ENCODE measurements around the gene BAHCC1. TPM values are rescaled to one million over a fixed set of nuclear protein-coding genes. Genes with fewer than 3 reads are reported as not detected.

The BAHCC1 gene
- total RNA-seq, 1 donor, result 11.2 TPM

DNA sequence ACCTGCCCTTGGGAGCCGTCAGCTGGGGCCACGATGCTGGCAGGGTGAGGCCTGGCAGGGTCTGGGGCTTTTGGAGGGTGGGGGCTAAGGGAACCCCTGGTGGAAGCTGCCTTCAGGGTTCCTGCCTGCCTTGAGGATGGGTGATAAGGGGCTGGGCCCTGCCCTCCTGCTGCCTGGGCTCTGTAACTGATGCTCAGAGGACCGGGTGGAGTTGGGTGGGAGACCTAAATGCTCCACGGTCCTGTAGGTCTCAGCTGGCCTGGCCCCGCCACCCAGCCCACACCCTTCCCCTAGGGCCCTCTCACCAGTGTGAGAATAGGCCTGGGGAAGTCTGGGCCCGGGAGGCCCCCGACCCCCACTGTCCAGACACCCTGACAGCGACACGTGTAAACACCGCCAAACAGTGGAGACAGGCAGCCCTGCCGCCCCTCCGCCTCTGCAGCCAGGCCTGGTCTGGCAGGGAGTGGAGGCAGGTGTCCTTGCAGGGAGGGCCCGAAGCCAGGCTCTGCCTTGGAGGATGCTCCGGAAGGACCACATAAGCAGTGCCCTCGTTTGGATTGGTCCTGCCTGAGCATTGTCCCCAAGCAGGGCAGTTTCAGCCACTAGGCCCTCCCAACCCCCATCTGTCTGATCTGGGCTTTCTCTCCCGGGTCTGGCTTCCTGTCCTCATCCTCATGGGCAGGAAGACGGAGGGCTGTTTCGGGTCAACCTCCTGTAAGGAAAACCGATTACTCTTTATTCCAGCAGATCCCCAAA is 6.5 kb upstream of the BAHCC1 start:
- H3K36me3 ChIP-seq (ENCODE audit: insufficient read depth, low read length), result no peaks in the 10 kb centered on the region
- H2AFZ ChIP-seq (ENCODE audit: low read length), result no peak overlapping the region
- H3K4me2 ChIP-seq (ENCODE audit: insufficient read depth, low read length), result peak overlapping the region; percentile 86
- H3K9me3 ChIP-seq (ENCODE audit: low read depth, low read length), result no peaks in the 10 kb centered on the region
- no peaks in the 10 kb centered on the region for H4K20me1 ChIP-seq (ENCODE audit: insufficient read depth, low read length)
- H3K27ac ChIP-seq (ENCODE audit: low read depth, low read length), result no peak overlapping the region
- no peak overlapping the region for H3K4me3 ChIP-seq (ENCODE audit: insufficient read depth, low read length)
- DNase-seq (ENCODE audit: insufficient read length, low spot score, missing footprints), result peak; percentile 86
- H3K79me2 ChIP-seq (ENCODE audit: insufficient read depth, low read length), result peaks cover 58% of the 10 kb centered on the region
- peaks cover 22% of the 10 kb centered on the region for H3K4me1 ChIP-seq (ENCODE audit: insufficient read depth, low read length)
- no peaks in the 10 kb centered on the region for H3K27me3 ChIP-seq (ENCODE audit: insufficient read depth, low read length)
- TF ChIP-seq, protein P1, sequence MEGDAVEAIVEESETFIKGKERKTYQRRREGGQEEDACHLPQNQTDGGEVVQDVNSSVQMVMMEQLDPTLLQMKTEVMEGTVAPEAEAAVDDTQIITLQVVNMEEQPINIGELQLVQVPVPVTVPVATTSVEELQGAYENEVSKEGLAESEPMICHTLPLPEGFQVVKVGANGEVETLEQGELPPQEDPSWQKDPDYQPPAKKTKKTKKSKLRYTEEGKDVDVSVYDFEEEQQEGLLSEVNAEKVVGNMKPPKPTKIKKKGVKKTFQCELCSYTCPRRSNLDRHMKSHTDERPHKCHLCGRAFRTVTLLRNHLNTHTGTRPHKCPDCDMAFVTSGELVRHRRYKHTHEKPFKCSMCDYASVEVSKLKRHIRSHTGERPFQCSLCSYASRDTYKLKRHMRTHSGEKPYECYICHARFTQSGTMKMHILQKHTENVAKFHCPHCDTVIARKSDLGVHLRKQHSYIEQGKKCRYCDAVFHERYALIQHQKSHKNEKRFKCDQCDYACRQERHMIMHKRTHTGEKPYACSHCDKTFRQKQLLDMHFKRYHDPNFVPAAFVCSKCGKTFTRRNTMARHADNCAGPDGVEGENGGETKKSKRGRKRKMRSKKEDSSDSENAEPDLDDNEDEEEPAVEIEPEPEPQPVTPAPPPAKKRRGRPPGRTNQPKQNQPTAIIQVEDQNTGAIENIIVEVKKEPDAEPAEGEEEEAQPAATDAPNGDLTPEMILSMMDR (IDR thresholded peaks at IDR 0.05; ENCODE audit: extremely low read depth, low read depth, low read length), result no peak

DNA sequence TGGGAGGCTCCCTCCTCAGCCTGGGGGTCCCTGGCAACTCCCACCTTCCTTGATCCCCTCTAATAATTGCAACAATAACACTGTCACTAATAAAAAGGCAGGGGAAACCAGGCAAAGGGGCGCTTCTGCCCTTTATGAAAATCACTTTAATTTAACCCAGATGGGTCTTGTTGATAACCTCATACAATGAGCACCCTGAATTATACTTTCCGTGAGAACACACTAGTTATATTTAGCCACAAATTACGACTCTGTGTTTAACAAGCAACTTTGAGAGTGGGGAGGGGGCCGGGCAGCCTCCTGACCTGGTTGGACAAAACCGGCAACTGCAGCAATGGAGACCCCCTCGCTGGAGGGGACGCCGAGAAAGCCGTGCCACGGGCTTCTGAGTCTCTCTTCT is 5.7 kb upstream of the BAHCC1 start:
- peaks cover 28% of the 10 kb centered on the region for H3K4me1 ChIP-seq (ENCODE audit: insufficient read depth, low read length)
- H3K9me3 ChIP-seq (ENCODE audit: low read depth, low read length), result no peaks in the 10 kb centered on the region
- peaks cover 58% of the 10 kb centered on the region for H3K79me2 ChIP-seq (ENCODE audit: insufficient read depth, low read length)
- H3K27ac ChIP-seq (ENCODE audit: low read depth, low read length), result no peak overlapping the region
- peaks cover 4% of the 10 kb centered on the region for H4K20me1 ChIP-seq (ENCODE audit: insufficient read depth, low read length)
- H3K4me2 ChIP-seq (ENCODE audit: insufficient read depth, low read length), result no peak overlapping the region
- no peak overlapping the region for H3K4me3 ChIP-seq (ENCODE audit: insufficient read depth, low read length)
- no peaks in the 10 kb centered on the region for H3K27me3 ChIP-seq (ENCODE audit: insufficient read depth, low read length)
- peak; percentile 89 for DNase-seq (ENCODE audit: insufficient read length, low spot score, missing footprints)
- H3K36me3 ChIP-seq (ENCODE audit: insufficient read depth, low read length), result no peaks in the 10 kb centered on the region
- H2AFZ ChIP-seq (ENCODE audit: low read length), result no peak overlapping the region
- TF ChIP-seq, protein P1 (IDR thresholded peaks at IDR 0.05; ENCODE audit: extremely low read depth, low read depth, low read length), result no peak

DNA sequence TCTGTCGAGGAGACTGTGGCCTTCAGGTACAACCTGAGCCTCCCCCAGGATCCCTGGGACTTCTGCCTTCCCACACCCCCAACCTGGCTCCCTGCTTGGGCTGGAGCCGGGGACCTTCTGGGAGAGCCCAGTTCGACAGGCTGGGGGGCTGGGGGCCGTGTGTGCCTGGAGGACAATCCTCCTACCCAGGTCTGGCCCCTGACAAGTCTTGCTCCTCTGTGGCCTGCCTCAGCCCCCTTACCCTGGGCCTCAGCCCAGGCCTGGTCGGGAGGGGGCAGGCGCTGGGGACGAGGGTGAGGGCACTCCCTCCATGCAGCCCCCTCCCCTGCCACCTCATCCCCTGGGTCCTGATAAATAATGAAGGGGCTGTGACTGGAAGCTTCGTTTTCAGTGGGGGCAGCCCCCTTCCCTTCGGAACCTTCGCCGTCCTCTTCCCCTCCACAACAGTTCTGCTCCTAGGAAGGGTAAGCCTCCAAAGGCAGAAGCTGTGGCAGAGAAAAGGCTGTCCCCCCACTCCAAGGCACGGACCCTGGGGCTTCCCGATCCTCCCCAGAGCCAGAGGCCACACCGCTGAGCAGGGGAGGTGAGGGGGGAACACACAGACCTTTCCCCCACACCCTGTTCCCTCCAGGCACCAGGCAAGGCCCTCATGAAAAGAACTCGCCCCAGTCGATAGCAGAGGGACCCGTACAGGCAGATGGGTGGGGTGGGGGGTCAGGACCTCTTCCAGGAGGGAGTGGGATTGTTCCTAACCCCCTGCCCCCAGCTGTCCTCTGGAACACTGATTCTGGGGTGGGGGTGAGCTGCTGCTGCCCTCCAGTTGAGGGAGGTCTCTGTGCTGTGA is 5.0 kb upstream of the BAHCC1 start:
- Histone ChIP-seq H3K27me3 (ENCODE audit: insufficient read depth, low read length) (no peaks in the 10 kb centered on the region), H3K4me3 (ENCODE audit: insufficient read depth, low read length) (no peak overlapping the region), H2AFZ (ENCODE audit: low read length) (no peak overlapping the region), H3K36me3 (ENCODE audit: insufficient read depth, low read length) (no peaks in the 10 kb centered on the region), H3K4me1 (ENCODE audit: insufficient read depth, low read length) (peaks cover 33% of the 10 kb centered on the region), H3K9me3 (ENCODE audit: low read depth, low read length) (no peaks in the 10 kb centered on the region), H3K27ac (ENCODE audit: low read depth, low read length) (no peak overlapping the region), H3K4me2 (ENCODE audit: insufficient read depth, low read length) (no peak overlapping the region), H3K79me2 (ENCODE audit: insufficient read depth, low read length) (peaks cover 59% of the 10 kb centered on the region), H4K20me1 (ENCODE audit: insufficient read depth, low read length) (peaks cover 8% of the 10 kb centered on the region)
- TF ChIP-seq, protein P1 (IDR thresholded peaks at IDR 0.05; ENCODE audit: extremely low read depth, low read depth, low read length), result no peak
- no peak for DNase-seq (ENCODE audit: insufficient read length, low spot score, missing footprints)

DNA sequence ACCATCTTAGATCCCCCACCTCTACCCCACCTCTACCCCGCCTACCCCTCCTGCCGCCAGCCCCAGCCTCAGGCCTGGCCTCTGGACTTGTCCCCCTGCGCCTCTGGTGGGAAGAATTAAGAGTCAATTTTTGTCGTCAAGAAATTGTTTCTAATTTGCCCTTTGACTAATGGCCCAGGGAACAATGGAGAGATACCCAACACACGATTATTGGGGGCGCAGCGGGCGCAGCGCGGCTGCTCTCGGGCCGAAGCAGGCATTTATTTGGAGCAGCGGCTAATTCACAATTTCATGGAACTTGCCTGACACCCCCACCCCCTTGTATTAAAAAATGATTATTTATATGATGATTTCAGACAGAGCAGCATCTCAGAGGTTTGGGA is 4.4 kb upstream of the BAHCC1 start:
- H3K79me2 ChIP-seq (ENCODE audit: insufficient read depth, low read length), result peaks cover 61% of the 10 kb centered on the region
- H3K4me3 ChIP-seq (ENCODE audit: insufficient read depth, low read length), result no peak overlapping the region
- peaks cover 8% of the 10 kb centered on the region for H4K20me1 ChIP-seq (ENCODE audit: insufficient read depth, low read length)
- H3K27me3 ChIP-seq (ENCODE audit: insufficient read depth, low read length), result no peaks in the 10 kb centered on the region
- no peaks in the 10 kb centered on the region for H3K36me3 ChIP-seq (ENCODE audit: insufficient read depth, low read length)
- H2AFZ ChIP-seq (ENCODE audit: low read length), result no peak overlapping the region
- TF ChIP-seq, protein P1 (IDR thresholded peaks at IDR 0.05; ENCODE audit: extremely low read depth, low read depth, low read length), result no peak
- H3K4me1 ChIP-seq (ENCODE audit: insufficient read depth, low read length), result peaks cover 33% of the 10 kb centered on the region
- no peak overlapping the region for H3K27ac ChIP-seq (ENCODE audit: low read depth, low read length)
- no peak overlapping the region for H3K4me2 ChIP-seq (ENCODE audit: insufficient read depth, low read length)
- no peaks in the 10 kb centered on the region for H3K9me3 ChIP-seq (ENCODE audit: low read depth, low read length)
- DNase-seq (ENCODE audit: insufficient read length, low spot score, missing footprints), result peak; percentile 86

All from osteoblast (primary cell).